Gastroesophageal sphincter (tissue), 4 donors: ENCODE results near the gene CFAP157. TPM values are rescaled to one million over a fixed set of nuclear protein-coding genes. Genes with fewer than 3 reads are reported as not detected.

Experiments used
- ATAC-seq: fragments of 150-250 bp; one replicate; pipeline ENCODE4 v1.9.1; 2016; ENCODE audit warnings: mild to moderate bottlenecking, moderate library complexity
- H3K27ac ChIP-seq, 4 donors: fragments of 200-600 bp; sonication (generic) in 3 of 4; 1 replicate in 3 of 4; 2 replicates in 1 of 4; pipeline ENCODE4 v1.5.1; 2016 to 2019
- H3K27me3 ChIP-seq: fragments of 200-600 bp; sonication (generic); one replicate; pipeline ENCODE4 v1.5.1; 2019
- H3K36me3 ChIP-seq, 2 donors: fragments of 200-600 bp; sonication (generic); one replicate each; pipeline ENCODE4 v1.5.1; 2019; ENCODE audit warnings: control low read depth in 1 of 2
- H3K4me1 ChIP-seq, 3 donors: fragments of 200-600 bp; sonication (generic); 1 replicate in 2 of 3; 2 replicates in 1 of 3; pipeline ENCODE4 v1.5.1; 2016 to 2019; ENCODE audit warnings: control low read depth in 2 of 3
- H3K4me3 ChIP-seq, 2 donors: fragments of 200-600 bp; sonication (generic); one replicate each; pipeline ENCODE4 v1.5.1; 2019; ENCODE audit warnings: mild to moderate bottlenecking in 1 of 2, moderate library complexity in 1 of 2
- H3K9me3 ChIP-seq, 3 donors: fragments of 200-600 bp; sonication (generic); one replicate each; pipeline ENCODE4 v1.5.1; 2017 to 2019; ENCODE audit warnings: control low read depth in 2 of 3
- EP300 ChIP-seq: sonication (generic); formaldehyde crosslinking; IDR thresholded peaks from one replicate; pipeline ENCODE4 v1.6.1; 2017; ENCODE audit warnings: antibody characterized with exemption, mild to moderate bottlenecking
- POLR2A ChIP-seq, 2 donors: fragments of 450-650 bp; IDR thresholded peaks; one replicate each; pipeline ENCODE4 v1.6.1; 2017; ENCODE audit warnings: antibody characterized with exemption in 2 of 2, mild to moderate bottlenecking in 2 of 2, moderate library complexity in 1 of 2
- POLR2AphosphoS5 ChIP-seq: sonication (generic); formaldehyde crosslinking; IDR thresholded peaks from one replicate; pipeline ENCODE4 v1.6.1; 2017; ENCODE audit warnings: antibody characterized with exemption
- WGBS, 2 donors: methylation state at CpG; one replicate each; pipeline ENCODE4 v1.1.5; 2018; ENCODE audit warnings: low coverage in 1 of 2; 5-methylcytosine and 5-hydroxymethylcytosine counted together
- total RNA-seq, 4 donors: library from RNA; depleted of rRNA; stranded (reverse); fragments of >200 nt; gene quantifications; one replicate each; pipeline ENCODE4 v1.1.0, GENCODE V29; 2016
- TF ChIP-seq, protein P1 (sequence below), 4 experiments: fragments of 200-600 bp in 2 of 4; fragments of 450-650 bp in 2 of 4; sonication (generic) in 1 of 4; IDR thresholded peaks; one replicate each; pipeline ENCODE4 v1.5.1; 2017 to 2019; ENCODE audit warnings: antibody characterized with exemption in 4 of 4, mild to moderate bottlenecking in 2 of 4, moderate library complexity in 2 of 4

CFAP157 gene
- total RNA-seq, 4 donors from 2014 or later, result 0.31 TPM; not detected in 3

DNA sequence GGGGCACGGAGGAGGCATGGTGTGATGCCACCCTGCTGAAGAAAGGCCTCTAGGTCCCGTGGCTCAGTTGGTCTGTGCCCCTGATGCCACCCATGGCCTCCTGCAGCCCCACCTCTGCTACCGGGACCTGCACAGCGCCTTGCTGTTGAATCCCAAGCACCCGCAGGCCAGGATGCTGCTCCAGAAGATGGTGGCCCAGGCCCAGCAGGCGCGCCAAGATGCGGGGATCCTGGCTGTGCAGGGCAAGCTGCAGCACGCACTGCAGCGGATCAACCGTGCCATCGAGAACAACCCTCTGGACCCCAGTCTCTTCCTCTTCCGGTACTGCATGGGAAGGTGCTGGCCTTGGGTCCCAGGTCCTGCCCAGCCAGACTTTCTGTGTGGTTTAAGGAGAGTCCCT lies 16.2 kb downstream of the CFAP157 start:
- WGBS, 2 donors, result 94% methylated on average over 6 of the region's 13 CpGs; no CpG with 5 or more reads in 1 of the 2 donors
- no peak overlapping the region for H3K27ac ChIP-seq
- ATAC-seq, result no peak
- no peaks in the 10 kb centered on the region for H3K36me3 ChIP-seq
- no peak overlapping the region for H3K4me3 ChIP-seq
- no peak for TF ChIP-seq POLR2A (IDR thresholded peaks at IDR 0.05)
- TF ChIP-seq, protein P1, sequence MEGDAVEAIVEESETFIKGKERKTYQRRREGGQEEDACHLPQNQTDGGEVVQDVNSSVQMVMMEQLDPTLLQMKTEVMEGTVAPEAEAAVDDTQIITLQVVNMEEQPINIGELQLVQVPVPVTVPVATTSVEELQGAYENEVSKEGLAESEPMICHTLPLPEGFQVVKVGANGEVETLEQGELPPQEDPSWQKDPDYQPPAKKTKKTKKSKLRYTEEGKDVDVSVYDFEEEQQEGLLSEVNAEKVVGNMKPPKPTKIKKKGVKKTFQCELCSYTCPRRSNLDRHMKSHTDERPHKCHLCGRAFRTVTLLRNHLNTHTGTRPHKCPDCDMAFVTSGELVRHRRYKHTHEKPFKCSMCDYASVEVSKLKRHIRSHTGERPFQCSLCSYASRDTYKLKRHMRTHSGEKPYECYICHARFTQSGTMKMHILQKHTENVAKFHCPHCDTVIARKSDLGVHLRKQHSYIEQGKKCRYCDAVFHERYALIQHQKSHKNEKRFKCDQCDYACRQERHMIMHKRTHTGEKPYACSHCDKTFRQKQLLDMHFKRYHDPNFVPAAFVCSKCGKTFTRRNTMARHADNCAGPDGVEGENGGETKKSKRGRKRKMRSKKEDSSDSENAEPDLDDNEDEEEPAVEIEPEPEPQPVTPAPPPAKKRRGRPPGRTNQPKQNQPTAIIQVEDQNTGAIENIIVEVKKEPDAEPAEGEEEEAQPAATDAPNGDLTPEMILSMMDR (IDR thresholded peaks at IDR 0.05), result no peak
- H3K27me3 ChIP-seq, result peaks cover 27% of the 10 kb centered on the region
- H3K9me3 ChIP-seq, result no peaks in the 10 kb centered on the region
- peaks cover 0 to 11% (median 0%) of the 10 kb centered on the region in 3 donors for H3K4me1 ChIP-seq

- H3K27ac ChIP-seq, result no peak overlapping the region
- no CpG with 5 or more reads among the region's 5 CpGs for WGBS, 2 donors
- no peak for TF ChIP-seq POLR2A (IDR thresholded peaks at IDR 0.05)
- no peak for TF ChIP-seq POLR2AphosphoS5
- TF ChIP-seq, protein P1 (IDR thresholded peaks at IDR 0.05), result no peak
- no peak for TF ChIP-seq EP300
Measured at GRCh38 chr9:127723444-127723843, 16.7 kb downstream of the CFAP157 start.

DNA sequence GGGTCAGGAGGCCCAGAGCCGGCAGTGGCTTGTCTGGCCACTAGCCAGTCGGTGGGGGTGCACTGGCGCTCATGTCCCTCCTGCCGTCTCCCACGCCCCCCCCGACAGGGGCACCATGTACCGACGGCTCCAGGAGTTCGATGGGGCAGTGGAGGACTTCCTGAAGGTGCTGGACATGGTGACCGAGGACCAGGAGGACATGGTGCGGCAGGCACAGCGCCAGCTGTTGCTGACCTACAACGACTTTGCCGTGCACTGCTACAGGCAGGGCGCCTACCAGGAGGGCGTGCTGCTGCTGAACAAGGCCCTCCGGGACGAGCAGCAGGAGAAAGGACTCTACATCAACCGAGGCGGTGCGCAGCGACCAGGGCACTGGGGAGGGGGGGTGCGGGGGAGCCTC lies 17.2 kb downstream of the CFAP157 start:
- H3K27ac ChIP-seq, result no peak overlapping the region
- no peak for TF ChIP-seq POLR2AphosphoS5
- TF ChIP-seq POLR2A (IDR thresholded peaks at IDR 0.05), result no peak
- TF ChIP-seq, protein P1 (IDR thresholded peaks at IDR 0.05), result no peak
- TF ChIP-seq EP300, result no peak
- peaks cover 0 to 11% (median 0%) of the 10 kb centered on the region in 3 donors for H3K4me1 ChIP-seq
- no peaks in the 10 kb centered on the region for H3K36me3 ChIP-seq
- 0 to 41% methylated on average over 1 to 7 of the region's 23 CpGs for WGBS, 2 donors
- peaks cover 27% of the 10 kb centered on the region for H3K27me3 ChIP-seq
- ATAC-seq, result no peak
- no peaks in the 10 kb centered on the region for H3K9me3 ChIP-seq
- no peak overlapping the region for H3K4me3 ChIP-seq

More at GRCh38 chr9:127723444-127723843, 16.7 kb downstream of the CFAP157 start:
- Histone ChIP-seq H3K4me3 (no peak overlapping the region), H3K4me1 (peaks cover 0 to 11% (median 0%) of the 10 kb centered on the region in 3 donors), H3K27me3 (peaks cover 27% of the 10 kb centered on the region), H3K36me3 (no peaks in the 10 kb centered on the region), H3K9me3 (no peaks in the 10 kb centered on the region)
- no peak for ATAC-seq

DNA sequence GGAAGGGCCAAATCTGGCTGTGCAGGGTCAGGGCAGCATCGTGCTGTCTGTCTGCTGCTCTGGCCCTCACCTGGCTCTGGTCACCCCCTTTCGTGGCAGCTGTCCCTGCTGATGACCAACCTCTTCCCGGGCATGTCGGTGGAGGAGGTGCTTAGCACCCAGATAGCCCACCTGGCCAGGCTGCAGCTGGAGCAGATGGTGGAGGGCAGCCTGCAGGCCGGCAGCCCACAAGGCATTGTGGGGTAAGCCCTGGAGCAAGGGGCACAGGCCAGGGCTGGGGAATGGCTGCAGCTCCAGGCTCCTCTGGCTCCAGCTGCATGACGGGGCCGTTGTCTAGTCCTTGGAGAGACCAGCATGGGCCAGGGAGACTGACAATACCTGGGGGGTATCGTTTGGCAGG lies 20.1 kb downstream of the CFAP157 start:
- no peak overlapping the region for H3K27ac ChIP-seq
- ATAC-seq, result no peak
- H3K27me3 ChIP-seq, result peaks cover 24% of the 10 kb centered on the region
- TF ChIP-seq, protein P1 (IDR thresholded peaks at IDR 0.05), result no peak
- no peak for TF ChIP-seq POLR2AphosphoS5
- no peak for TF ChIP-seq EP300
- no peak for TF ChIP-seq POLR2A (IDR thresholded peaks at IDR 0.05)
- peaks cover 0 to 11% (median 0%) of the 10 kb centered on the region in 3 donors for H3K4me1 ChIP-seq
- no peaks in the 10 kb centered on the region for H3K9me3 ChIP-seq
- H3K4me3 ChIP-seq, result no peak overlapping the region
- peaks cover 0 to 18% of the 10 kb centered on the region in 2 donors for H3K36me3 ChIP-seq
- no CpG with 5 or more reads among the region's 8 CpGs for WGBS, 2 donors

- Histone ChIP-seq H3K27ac (no peak overlapping the region), H3K9me3 (no peaks in the 10 kb centered on the region), H3K4me1 (peaks cover 0 to 18% (median 2%) of the 10 kb centered on the region in 3 donors), H3K36me3 (peaks cover 0 to 33% of the 10 kb centered on the region in 2 donors), H3K27me3 (peaks cover 13% of the 10 kb centered on the region), H3K4me3 (no peak overlapping the region)
- TF ChIP-seq EP300, result no peak
- TF ChIP-seq POLR2A (IDR thresholded peaks at IDR 0.05), result no peak
- TF ChIP-seq POLR2AphosphoS5, result no peak
- TF ChIP-seq, protein P1 (IDR thresholded peaks at IDR 0.05), result no peak
- ATAC-seq, result no peak
- WGBS, 2 donors, result 20 to 84% methylated on average over 1 to 7 of the region's 8 CpGs
Measured at GRCh38 chr9:127728808-127729207, 22.0 kb downstream of the CFAP157 start.
